NCI-H526 treated with DMSO at 0.1 percent for 48 hours (cell line): Measurements from ENCODE around the gene USP48.
"Not testable (repeated sequence)": the region's sequence is repeated elsewhere in the genome, so short reads cannot be mapped to it uniquely, and the experiment has no call there.

Experiments
- DNase-seq: peaks from one replicate; lab custom pipeline; 2025; lab: John Stamatoyannopoulos, UW

The USP48 gene

GRCh38 chr1:21774835-21775549 lies 8.0 kb downstream of the USP48 start:
- no peak for DNase-seq

DNA sequence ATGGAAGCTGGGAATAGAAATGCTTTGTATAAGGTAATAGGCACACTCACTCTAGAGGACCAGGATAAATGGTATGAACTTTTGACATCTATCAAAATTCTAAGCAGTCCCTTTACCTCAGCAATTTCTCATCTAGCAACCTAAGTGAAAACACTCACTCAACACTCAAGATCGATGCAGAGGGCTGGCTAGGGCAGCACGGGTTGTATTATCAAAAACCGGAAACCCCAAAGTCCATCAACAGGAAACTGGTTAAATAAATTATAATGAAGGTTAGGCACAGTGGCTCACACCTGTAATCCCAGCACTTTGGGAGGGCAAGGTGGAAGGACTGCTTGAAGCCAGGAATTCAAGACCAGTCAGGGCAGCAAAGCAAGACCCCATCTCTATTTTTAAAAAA lies 9.4 kb downstream of the USP48 start:
- DNase-seq = no peak

DNA sequence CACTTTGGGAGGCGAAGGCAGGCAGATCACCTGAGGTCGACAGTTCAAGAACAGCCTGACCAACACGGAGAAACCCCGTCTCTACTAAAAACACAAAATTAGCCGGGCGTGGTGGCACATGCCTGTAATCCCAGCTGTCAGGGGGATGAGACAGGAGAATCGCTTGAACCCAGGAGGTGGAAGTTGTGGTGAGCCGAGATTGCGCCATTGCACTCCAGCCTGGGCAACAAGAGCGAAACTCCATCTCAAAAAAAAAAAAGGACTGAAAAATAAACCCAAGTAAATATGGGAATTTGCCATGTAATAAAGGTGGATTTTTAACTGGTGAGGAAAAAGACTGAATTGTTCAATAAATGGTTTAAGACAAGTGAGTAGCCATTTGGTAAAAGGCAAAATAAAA lies 11.3 kb downstream of the USP48 start:
- DNase-seq = not testable (repeated sequence)

DNA sequence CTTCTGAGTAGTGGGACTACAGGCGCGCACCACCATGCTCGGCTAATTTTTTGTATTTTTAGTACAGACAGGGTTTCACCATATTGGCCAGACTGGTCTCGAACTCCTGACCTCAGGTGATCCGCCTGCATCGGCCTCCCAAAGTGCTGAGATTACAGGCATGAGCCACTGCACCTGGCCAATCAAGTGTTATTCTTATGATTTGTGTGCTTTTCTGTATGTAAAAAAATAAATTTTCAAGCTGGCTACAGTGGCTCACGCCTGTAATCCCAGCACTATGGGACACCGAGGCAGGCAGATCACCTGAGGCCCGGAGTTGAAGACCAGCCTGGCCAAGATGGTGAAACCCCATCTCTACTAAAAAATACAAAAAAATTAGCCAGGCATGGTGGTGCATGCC lies 12.3 kb downstream of the USP48 start:
- DNase-seq = not testable (repeated sequence)

DNA sequence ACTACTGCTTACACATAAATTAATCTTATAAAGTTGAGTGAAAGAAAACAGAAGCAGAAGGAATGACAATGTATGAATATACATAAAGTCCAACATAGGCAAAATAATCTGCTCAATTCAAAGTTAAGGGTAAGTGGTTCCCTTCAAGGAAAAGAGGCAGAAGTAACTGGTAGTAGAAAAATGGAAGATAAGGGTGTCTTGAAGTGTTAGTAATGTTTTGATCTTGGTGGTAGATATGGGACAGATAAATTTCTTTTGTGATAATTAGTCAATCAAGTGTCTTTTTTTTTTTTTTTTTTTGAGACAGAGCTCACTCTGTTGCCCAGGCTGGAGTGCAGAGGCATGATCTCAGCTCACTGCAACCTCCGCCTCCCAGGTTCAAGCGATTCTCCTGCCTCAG lies 12.7 kb downstream of the USP48 start:
- DNase-seq = no peak

- DNase-seq = not testable (repeated sequence)
These were observed 15.8 kb downstream of the USP48 start for GRCh38 chr1:21767106-21767505.

GRCh38 chr1:21766210-21766609 lies 16.7 kb downstream of the USP48 start:
- DNase-seq = no peak

GRCh38 chr1:21764615-21765423 lies 18.1 kb downstream of the USP48 start:
- DNase-seq = no peak

GRCh38 chr1:21763694-21764419 lies 19.1 kb downstream of the USP48 start:
- no peak for DNase-seq

- no peak for DNase-seq
These were observed 19.7 kb downstream of the USP48 start for GRCh38 chr1:21763236-21763635.

DNA sequence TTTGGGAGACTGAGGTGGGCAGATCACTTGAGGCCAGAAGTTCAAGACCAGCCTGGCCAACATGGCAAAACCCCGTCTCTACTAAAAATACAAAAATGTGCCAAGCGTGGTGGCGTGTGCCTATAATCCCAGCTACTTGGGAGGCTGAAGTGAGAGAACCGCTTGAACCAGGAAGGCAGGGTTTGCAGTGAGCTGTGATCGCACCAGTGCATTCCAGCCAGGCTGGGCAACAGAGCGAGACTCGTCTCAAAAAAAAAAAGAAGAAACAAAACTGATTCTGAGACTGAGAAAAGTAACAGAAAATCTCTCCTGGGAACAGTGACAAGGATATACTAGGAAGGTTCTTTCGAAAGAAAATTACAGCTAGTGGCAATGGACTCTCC lies 20.9 kb downstream of the USP48 start:
- DNase-seq = no peak

- DNase-seq = no peak
These were observed 21.9 kb downstream of the USP48 start for GRCh38 chr1:21761052-21761451.

GRCh38 chr1:21759818-21760217 lies 23.1 kb downstream of the USP48 start:
- DNase-seq = no peak

- no peak for DNase-seq
These were observed 23.8 kb downstream of the USP48 start for GRCh38 chr1:21759182-21759581.

DNA sequence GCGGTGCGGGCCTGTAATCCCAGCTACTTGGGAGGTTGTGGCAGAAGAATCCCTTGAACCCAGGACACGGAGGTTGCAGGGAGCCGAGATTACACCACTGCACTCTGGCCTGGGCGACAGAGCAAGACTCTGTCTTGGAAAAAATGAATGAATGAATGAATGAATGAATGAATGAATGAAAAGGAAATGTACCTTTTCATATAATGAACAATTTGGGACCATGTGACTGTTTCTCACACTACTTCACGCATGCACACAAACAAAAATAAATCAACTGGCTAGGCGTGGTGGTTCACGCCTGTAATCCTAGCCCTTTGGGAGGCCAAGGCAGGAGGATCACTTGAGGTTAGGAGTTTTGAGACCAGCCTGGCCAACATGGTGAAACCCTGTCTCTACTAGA lies 24.3 kb downstream of the USP48 start:
- DNase-seq = no peak

- no peak for DNase-seq
These were observed 26.4 kb downstream of the USP48 start for GRCh38 chr1:21756393-21757089.

DNA sequence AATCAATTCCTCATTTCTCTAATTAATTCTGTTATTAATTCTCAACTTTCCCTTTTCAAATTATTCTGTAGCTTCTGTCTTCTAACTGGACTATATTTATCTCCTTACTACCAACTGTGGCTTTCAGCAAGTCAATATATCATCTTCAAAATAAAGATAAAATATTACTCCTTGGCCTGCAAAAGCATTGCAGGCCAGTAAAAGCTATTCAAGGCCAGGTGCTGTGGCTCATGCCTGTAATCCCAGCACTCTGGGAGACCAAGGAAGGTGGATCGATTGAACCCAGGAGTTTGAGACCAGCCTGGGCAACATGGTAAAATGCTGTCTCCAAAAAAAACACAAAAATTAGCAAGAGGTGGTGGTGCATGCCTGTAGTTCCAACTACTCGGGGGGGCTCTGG lies 27.9 kb downstream of the USP48 start:
- DNase-seq = no peak

GRCh38 chr1:21754583-21754982 lies 28.4 kb downstream of the USP48 start:
- no peak for DNase-seq

DNA sequence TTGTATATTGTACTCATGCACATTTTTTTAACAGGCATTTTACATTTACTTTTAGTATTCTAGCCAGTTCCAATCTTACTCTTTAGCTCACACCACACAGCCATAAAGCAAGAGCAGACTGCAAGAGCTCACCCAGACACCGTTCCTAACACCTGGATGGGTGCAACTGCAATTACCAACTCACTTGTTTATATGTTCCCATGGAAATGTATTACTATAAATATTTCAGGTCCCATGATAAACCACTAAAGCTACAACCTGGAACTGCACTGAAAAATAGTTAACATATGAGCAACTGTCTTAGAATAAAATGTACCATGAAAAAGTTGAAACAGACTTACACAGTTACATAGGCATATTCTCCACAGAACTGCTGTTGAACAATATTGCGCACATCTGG lies 30.8 kb downstream of the USP48 start:
- no peak for DNase-seq

DNA sequence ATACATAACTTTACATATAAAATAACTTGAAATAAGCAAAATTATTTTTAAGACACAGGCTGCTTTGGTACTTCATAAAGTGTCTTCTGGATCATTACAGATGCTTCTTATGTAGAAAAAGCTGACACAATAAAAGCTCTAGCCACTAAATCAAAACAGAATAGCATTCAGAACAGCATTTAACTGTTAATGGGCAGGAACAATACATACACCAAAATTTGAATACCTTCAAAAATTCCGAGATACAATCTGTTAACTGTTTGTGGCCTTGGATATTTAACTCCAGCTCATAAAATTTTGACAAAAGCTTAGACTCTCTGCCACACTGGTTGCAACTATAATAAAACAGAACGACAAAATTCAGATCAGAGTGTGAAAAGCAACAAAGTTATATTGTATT lies 31.7 kb downstream of the USP48 start:
- DNase-seq = no peak

- DNase-seq = no peak
These were observed 32.1 kb downstream of the USP48 start for GRCh38 chr1:21750841-21751240.

GRCh38 chr1:21749859-21750468 lies 33.0 kb downstream of the USP48 start:
- DNase-seq = no peak
